Lung microvascular endothelial cell (primary cell): ENCODE data around the gene CD3E. TPM values are rescaled to one million over a fixed set of nuclear protein-coding genes. Genes with fewer than 3 reads are reported as not detected.

Experiments used
- DNase-seq, 2 donors: peaks; one replicate each; pipeline versions ENCODE4 v3.0.0 to v3.0.0-alpha.2; 2010; ENCODE audit warnings: low read depth in 2 of 2
- total RNA-seq: library from RNA; depleted of rRNA; stranded (reverse); fragments of >200 nt; gene quantifications from 2 replicates; pipeline ENCODE4 v1.2.1, GENCODE V29; 2014

CD3E gene
- not detected in 2 replicates for total RNA-seq

DNA sequence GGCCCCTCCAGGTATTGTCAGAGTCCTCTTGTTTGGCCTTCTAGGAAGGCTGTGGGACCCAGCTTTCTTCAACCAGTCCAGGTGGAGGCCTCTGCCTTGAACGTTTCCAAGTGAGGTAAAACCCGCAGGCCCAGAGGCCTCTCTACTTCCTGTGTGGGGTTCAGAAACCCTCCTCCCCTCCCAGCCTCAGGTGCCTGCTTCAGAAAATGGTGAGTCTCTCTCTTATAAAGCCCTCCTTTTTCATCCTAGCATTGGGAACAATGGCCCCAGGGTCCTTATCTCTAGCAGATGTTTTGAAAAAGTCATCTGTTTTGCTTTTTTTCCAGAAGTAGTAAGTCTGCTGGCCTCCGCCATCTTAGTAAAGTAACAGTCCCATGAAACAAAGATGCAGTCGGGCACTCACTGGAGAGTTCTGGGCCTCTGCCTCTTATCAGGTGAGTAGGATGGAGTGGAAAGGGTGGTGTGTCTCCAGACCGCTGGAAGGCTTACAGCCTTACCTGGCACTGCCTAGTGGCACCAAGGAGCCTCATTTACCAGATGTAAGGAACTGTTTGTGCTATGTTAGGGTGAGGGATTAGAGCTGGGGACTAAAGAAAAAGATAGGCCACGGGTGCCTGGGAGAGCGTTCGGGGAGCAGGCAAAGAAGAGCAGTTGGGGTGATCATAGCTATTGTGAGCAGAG lies at the start of gene CD3E:
CD3E (plus strand) TSS at position 163 of the 681 bp plus-strand sequence; CDS start at position 386, 223 bp downstream.
- no peak for DNase-seq

DNA sequence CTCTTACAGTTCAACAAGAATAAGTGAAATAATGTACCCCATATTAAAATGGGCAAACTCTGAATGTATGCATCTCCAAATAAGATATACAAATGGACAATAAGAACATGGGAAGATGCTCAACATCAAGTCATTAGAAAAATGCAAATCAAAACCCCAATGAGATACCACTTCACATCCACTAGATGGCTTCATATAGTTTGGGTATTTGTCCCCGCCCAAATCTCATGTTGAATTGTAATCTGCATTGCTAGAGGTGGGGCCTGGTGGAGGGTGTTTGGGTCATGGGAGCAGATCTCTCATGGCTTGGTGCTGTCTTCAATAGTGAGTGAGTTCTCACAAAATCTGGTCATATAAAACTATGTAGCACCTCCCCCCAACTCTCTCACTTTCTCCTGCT lies 46.1 kb upstream of the CD3E start:
- DNase-seq: peak in 1 of 2 donors; percentile 16

GRCh38 chr11:118259138-118259537 lies 45.4 kb upstream of the CD3E start:
- no peak for DNase-seq

DNA sequence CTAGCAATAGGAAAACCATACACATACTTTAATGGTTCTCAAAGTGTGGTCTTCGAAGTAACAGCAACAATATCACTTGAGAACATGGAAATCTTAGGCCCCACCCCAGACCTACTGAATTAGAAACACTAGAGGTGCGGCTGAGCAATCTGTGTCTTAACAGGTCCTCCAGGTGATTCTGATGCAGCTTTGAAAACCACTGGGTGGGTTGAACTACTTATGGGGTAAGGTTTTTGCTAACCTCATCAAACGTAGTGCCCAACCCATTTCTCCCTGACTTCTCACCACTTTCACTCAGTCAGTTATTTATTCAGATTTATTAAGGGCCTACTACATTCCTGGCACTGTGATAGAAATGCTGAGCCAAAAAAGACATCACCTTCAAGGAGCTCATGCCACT lies 44.2 kb upstream of the CD3E start:
- DNase-seq: no peak

DNA sequence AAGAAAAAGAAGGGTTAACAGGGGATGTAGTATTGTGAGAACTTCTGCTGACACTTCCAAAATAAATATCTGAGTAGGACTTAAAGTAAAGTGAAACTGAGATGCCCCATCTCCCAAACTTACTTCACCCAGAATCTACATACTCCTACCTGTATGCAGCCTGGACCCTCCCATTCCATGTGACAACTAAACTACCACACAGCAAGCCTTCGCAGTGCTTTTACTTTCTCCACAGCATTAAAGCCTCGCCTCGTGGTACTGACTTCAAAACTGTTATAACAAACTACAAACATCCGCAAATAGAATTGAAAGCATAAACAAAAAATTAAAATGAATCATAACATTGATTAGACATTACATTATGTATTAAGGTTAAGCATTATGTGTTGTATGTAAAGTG lies 41.4 kb upstream of the CD3E start:
- DNase-seq: peak in 1 of 2 donors; percentile 32

DNA sequence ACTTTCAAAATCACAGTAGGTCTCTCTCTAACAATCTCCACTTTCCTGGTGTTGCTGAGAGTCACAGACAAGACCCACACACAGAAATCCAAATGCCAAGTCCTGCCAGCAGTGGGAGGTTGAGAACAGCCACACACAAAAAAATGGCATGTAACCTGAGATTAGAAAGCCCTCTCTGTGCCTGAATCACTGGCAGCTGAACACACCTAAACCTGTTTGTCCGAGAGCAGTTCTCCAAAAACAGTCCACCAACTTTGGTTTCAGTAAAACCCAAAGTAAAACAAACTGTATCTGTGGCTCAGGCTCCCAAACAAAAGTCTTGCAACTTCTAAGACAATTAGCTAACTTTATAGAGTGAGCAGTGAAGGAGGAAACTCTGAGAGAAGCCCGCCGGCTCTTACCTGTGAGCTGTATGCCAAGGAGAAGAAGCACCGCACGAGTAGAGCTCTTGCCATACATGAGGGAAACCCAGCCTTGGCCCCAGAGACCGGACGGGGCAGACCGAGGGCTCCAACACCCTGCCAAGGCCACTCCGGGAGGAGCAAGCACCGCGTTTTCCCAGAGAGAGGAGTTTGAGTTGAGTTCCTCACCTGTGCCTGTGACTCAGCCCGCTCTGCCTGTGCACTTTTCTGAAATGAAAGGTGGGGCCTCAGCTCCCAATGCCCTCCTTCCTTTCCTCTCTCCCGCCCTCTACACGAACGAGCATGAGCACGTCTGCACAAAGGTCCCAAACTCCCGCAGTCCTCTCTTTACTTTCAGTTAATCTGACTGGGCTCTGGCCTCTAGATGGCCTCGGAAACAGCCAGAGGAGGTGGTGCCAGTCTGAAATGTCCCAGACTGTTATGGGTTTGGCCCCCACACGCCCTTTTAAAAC lies 40.6 kb upstream of the CD3E start, which contains the start of gene MPZL2:
MPZL2 (minus strand) TSS at position 603 of the 874 bp plus-strand sequence; CDS start at position 459, 144 bp downstream.
- peak; percentile 22 to 63 for DNase-seq

- peak in 1 of 2 donors; percentile 21 for DNase-seq
Measured at GRCh38 chr11:118264569-118265465, 39.7 kb upstream of the CD3E start.

DNA sequence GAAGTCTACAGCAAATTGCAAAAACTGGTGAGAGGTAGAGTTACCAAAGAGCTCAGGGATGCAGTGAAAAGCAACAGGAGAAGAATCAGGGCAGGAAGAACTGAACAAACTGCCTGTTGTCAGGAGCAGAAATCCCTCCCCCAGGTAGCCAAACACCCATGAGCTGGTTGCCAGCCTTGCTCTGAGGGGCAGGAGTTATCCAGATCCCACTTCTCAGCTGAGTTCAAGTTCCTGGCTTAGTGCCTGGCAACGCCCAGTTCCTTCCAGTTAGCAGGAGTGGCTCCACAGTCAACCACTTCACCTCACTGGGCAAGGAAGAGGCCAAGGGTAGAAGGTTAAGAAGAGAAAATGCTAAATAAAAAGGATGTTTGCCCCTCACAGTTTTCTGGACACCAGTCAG lies 38.6 kb upstream of the CD3E start:
- DNase-seq: peak in 1 of 2 donors; percentile 45

DNA sequence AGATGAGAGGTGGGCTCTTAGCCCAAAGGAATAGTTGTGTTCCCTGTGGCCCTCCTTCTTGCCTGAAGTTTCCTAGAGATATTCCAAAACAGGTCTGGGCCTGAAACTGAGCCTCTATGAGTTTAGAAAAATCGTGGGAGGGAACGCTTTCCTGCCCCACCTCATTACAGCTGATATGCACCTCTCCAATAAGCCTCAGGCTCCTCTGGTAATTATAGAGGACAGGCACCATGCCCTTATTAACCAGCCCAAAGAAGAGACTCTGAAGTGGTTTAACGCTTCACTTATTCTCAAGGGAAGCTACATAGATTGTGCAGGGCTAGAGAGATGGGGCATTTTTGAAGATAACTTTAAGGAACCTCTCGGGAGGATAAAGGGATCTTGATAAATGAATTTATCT lies 37.0 kb upstream of the CD3E start:
- DNase-seq: no peak

DNA sequence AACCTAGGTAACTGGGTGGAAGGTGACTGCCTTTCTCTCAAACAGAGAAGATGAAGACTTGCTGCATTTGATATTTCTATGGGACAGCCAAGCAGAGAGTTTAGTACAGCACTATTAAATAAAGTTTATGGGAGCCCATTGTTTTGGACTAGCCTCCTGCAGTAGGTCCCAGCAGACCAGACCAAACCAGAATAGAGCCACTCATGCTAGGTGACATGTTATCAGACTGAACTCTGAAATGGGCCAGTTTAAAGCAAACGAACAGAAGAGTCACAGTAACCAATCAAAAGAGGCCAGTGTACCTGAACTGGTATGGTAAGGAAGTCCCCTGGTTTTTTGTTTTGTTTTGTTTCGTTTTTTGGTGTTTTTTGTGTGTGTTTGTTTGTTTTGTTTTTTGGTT lies 32.5 kb upstream of the CD3E start:
- no peak for DNase-seq

DNA sequence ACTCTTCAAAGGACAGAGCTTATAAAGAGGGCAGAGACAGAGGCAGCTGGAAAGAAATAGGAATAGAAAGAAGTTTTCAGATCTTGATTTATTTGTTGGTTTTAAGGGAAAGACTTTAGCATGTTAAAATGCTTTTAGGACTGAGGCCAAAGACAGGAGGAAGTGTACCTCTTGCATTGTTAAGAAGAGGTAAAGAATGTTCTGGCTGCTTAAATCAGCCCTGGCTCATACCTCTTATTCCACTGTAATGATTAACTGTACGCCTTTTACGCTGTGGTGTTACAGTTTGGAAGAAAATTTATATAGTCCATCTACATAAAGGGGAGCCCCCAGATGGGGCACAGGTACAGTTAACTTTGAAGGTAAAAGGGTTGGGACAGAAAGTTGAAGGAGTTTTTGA lies 30.3 kb upstream of the CD3E start:
- DNase-seq: peak in 1 of 2 donors; percentile 20

DNA sequence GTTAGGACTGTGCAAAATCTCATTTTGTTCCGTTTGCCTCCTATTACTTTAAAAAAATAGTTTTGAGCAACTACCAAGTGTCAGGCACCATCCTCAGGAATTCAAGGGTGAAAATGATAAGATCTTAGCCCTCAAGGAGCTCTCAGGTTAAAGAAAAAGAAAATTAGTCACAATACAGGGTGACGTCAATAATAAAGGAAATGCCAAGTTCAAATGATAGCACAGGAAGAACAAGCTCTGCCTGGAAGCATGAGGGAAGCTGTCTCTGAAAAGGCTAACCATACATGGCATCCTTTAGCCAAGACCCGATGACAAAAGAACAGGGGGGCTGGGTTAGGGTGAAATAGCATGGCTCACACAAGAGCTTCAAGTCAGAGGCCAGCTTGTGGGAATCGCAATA lies 29.4 kb upstream of the CD3E start:
- DNase-seq: peak; percentile 29 to 93

DNA sequence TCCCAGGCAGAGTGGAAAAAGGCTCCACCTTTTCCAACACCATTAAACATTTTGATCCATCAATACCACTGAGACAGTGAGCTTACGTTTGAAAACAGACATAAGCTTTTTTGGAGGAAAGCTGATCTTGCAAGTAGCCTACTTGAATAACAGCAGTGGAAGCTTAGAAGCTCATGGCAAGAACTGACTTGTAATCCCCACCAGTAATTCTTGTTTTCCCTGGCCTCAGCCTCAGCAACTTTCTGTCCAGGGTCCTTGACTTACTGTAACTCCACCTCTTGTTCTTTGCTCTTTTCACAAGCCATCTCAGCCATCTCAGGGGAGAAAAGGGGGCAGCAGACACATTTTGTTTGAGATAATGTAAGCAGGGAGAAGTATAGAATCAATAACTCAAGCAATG lies 28.1 kb upstream of the CD3E start:
- DNase-seq: peak in 1 of 2 donors; percentile 26

DNA sequence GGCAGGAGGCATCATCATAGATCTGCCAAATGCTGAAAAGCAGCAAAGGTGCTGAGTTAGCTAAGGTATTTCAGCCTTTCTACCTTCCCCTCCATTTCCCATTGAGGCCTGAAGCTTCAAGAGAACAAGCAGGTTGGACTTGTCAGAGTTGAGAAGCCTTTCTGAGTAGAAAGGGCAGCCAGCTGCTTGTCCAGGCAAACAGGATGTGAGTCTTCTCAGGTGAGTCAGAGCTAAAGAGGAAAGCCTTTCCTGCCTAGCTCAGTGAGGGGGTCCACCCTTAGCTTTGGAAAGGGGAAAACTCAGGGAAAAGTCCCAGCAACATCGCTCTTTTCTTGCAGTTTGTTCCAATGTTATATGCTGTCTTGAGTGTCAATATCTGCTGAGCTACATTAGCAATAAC lies 27.2 kb upstream of the CD3E start:
- DNase-seq: peak; percentile 58 to 94

- no peak for DNase-seq
Measured at GRCh38 chr11:118281284-118281683, 23.2 kb upstream of the CD3E start.

DNA sequence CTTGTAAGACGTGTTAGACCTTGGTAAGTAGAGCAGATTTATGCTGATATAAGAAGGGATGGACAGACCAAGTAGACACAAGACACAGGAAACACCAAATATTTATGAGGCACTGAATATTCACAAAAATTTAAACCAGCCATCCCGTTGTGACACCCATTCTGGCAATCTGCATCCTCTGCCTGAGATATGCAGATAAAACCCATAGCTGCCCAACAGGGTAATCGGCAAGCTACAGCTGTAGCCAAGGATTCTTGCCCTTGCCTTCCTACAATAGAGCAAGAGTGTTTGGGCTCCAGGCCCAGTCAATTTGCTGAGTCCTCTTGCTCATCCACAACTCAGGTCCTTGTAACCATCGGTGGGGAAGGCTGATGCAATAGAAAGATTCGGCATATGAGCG lies 21.9 kb upstream of the CD3E start:
- no peak for DNase-seq

DNA sequence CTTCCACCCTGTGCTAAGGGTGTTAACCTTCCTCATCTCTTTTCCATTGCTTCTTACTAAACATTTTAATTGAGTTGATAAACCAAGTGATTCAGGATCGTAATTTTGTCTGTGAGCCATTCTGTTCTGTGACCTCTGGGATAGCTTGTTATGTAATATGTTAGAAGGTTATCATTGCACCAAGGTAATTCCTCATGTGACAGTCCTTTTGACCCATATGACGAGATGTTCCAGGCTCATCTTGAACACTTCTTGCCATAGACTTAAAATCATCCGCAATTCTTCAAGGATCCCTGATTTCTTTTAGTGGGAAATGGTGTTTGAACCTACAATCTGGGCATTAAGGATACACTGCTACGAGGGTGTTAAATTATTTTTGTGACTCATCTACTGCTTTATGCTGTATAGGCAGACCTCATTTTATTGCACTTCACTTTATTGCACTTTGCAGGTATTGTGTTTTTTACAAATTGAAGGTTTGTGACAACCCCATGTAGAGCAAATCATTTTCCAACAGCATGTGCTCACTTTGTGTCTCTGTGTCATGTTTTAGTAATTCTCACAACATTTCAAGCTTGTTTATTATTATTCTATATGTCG lies 21.4 kb upstream of the CD3E start:
- DNase-seq: no peak

GRCh38 chr11:118283756-118284350 lies 20.7 kb upstream of the CD3E start:
- DNase-seq: no peak

DNA sequence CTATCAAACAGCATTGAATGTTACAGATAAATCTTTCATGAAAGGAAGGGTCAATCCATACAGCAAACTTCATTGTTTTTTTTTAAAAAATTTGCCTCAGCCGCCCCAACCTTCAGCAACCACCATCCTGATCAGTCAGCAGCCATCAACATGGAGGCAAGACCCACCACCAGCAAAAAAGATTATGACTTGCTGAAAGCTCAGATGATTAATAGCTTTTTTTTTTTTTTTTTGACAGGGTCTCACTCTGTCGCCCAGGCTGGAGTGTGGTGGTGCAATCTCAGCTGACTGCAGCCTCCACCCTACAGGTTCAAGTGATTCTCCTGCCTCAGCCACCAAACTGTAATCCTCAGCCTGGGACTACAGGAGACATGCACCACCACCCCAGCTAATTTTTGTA lies 18.0 kb upstream of the CD3E start:
- no peak for DNase-seq

DNA sequence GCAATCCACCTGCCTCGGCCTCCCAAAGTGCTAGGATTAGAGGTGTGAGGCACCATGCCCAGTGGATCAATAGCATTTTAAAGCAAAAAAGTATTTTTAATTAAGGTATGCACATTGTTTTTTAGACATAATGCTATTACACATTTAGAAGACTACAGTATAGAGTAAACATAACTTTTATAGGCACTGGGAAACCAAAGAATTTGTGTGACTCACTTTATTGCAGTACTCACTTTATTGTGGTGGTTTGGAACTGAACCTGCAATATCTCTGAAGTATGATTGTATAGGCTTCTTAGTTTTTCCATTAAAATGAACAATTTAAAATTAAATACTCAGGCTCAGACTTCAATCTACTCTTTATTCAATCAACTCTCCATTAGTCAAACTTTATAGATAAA lies 17.5 kb upstream of the CD3E start:
- DNase-seq: peak in 1 of 2 donors; percentile 28

DNA sequence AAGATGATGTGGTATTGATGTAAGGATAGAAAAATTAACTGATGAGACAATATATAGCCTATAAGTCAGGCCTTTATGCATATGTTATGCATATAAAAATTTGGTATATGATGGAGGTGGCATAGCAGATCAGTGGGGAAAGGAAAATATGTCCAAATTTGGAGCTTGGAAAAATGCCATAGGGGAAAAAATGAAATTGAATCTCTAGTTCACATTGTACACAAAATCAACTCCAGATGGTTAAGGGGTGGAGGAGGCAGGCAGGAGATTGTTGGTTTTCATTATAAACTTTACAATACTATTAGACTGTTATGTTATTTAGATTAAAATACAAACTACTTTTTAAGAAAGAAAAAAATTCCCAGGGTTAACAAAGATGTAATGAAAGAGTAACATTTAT lies 15.1 kb upstream of the CD3E start:
- DNase-seq: no peak
